Activated CD4-positive, alpha-beta T cell treated with anti-CD3 and anti-CD28 coated beads, Interleukin-2, amount 10 ng/mL, durations not matched to agents 24 days and 14 days (primary cell): Measurements from ENCODE around the gene ZNF148. TPM values are rescaled to one million over a fixed set of nuclear protein-coding genes. Genes with fewer than 3 reads are reported as not detected.

Experiments
- DNase-seq: peaks from one replicate; pipeline ENCODE4 v3.0.0; 2022
- H3K27ac Mint-ChIP-seq: one replicate; pipeline ENCODE4 v1.8.0; 2022; ENCODE audit warnings: mild to moderate bottlenecking, mixed read lengths
- H3K27me3 Mint-ChIP-seq: one replicate; pipeline ENCODE4 v1.8.0; 2022; ENCODE audit warnings: mixed read lengths
- H3K36me3 Mint-ChIP-seq: one replicate; pipeline ENCODE4 v1.8.0; 2022; ENCODE audit warnings: low read depth, mild to moderate bottlenecking, mixed read lengths
- H3K4me1 Mint-ChIP-seq: one replicate; pipeline ENCODE4 v1.8.0; 2021; ENCODE audit warnings: mixed read lengths
- H3K4me3 Mint-ChIP-seq: one replicate; pipeline ENCODE4 v1.8.0; 2022; ENCODE audit warnings: mild to moderate bottlenecking, moderate library complexity, mixed read lengths
- H3K9me3 Mint-ChIP-seq: one replicate; pipeline ENCODE4 v1.8.0; 2021; ENCODE audit warnings: mixed read lengths
- intact Hi-C: fragments of 100-400 bp; cut with micrococcal nuclease; formaldehyde crosslinking; loops from one replicate; pipeline ENCODE4 v1.15.1; 2023
- total RNA-seq: library from RNA; stranded (reverse); gene quantifications from 2 replicates; pipeline ENCODE4 v1.2.3, GENCODE V29; 2022

The ZNF148 gene
- total RNA-seq, 1 donor from 2014 or later, result 31.8 TPM

- Mint-ChIP-seq H3K9me3 (peaks cover 13% of the 10 kb centered on the region), H3K4me1 (peaks cover 14% of the 10 kb centered on the region), H3K27ac (peak overlapping the region; percentile 50), H3K36me3 (peaks cover 44% of the 10 kb centered on the region), H3K27me3 (no peaks in the 10 kb centered on the region), H3K4me3 (no peak overlapping the region)
- intact Hi-C loops, result no loop called here
- DNase-seq, result no peak
Observed at GRCh38 chr3:125271127-125271526, 104.0 kb downstream of the ZNF148 start.

- no peak for DNase-seq
- no peaks in the 10 kb centered on the region for H3K27me3 Mint-ChIP-seq
- peaks cover 13% of the 10 kb centered on the region for H3K9me3 Mint-ChIP-seq
- H3K27ac Mint-ChIP-seq, result no peak overlapping the region
- intact Hi-C loops, result no loop called here
- peaks cover 53% of the 10 kb centered on the region for H3K36me3 Mint-ChIP-seq
- H3K4me3 Mint-ChIP-seq, result no peak overlapping the region
- peaks cover 16% of the 10 kb centered on the region for H3K4me1 Mint-ChIP-seq
Observed at GRCh38 chr3:125267460-125267859, 107.7 kb downstream of the ZNF148 start.

- Mint-ChIP-seq H3K4me3 (no peak overlapping the region), H3K9me3 (peaks cover 13% of the 10 kb centered on the region), H3K4me1 (peaks cover 16% of the 10 kb centered on the region), H3K27ac (no peak overlapping the region), H3K27me3 (no peaks in the 10 kb centered on the region), H3K36me3 (peaks cover 51% of the 10 kb centered on the region)
- DNase-seq, result no peak
- intact Hi-C loops, result no loop called here
Observed at GRCh38 chr3:125266971-125267370, 108.2 kb downstream of the ZNF148 start.

- peaks cover 36% of the 10 kb centered on the region for H3K36me3 Mint-ChIP-seq
- intact Hi-C loops, result no loop called here
- H3K9me3 Mint-ChIP-seq, result peaks cover 6% of the 10 kb centered on the region
Observed at GRCh38 chr3:125262161-125262560, 113.0 kb downstream of the ZNF148 start.

GRCh38 chr3:125261031-125261430, 114.1 kb downstream of the ZNF148 start:
- H3K27me3 Mint-ChIP-seq, result no peaks in the 10 kb centered on the region
- DNase-seq, result no peak
- peaks cover 3% of the 10 kb centered on the region for H3K4me1 Mint-ChIP-seq
- H3K9me3 Mint-ChIP-seq, result peaks cover 5% of the 10 kb centered on the region
- H3K27ac Mint-ChIP-seq, result no peak overlapping the region
- intact Hi-C loops, result no loop called here
- no peak overlapping the region for H3K4me3 Mint-ChIP-seq
- peaks cover 34% of the 10 kb centered on the region for H3K36me3 Mint-ChIP-seq

More at GRCh38 chr3:125262161-125262560, 113.0 kb downstream of the ZNF148 start:
- Mint-ChIP-seq H3K4me3 (no peak overlapping the region), H3K27ac (no peak overlapping the region), H3K27me3 (no peaks in the 10 kb centered on the region), H3K4me1 (peaks cover 12% of the 10 kb centered on the region)
- DNase-seq, result no peak

- Mint-ChIP-seq H3K9me3 (peaks cover 5% of the 10 kb centered on the region), H3K27me3 (no peaks in the 10 kb centered on the region), H3K27ac (no peak overlapping the region), H3K4me3 (no peak overlapping the region), H3K4me1 (peaks cover 3% of the 10 kb centered on the region), H3K36me3 (peaks cover 33% of the 10 kb centered on the region)
- intact Hi-C loops, result no loop called here
- no peak for DNase-seq
Observed at GRCh38 chr3:125260158-125260557, 115.0 kb downstream of the ZNF148 start.

- H3K4me1 Mint-ChIP-seq, result peaks cover 3% of the 10 kb centered on the region
- DNase-seq, result no peak
- H3K27ac Mint-ChIP-seq, result no peak overlapping the region
- intact Hi-C loops, result no loop called here
- H3K4me3 Mint-ChIP-seq, result no peak overlapping the region
- H3K36me3 Mint-ChIP-seq, result peaks cover 31% of the 10 kb centered on the region
- no peaks in the 10 kb centered on the region for H3K27me3 Mint-ChIP-seq
- H3K9me3 Mint-ChIP-seq, result peaks cover 5% of the 10 kb centered on the region
Observed at GRCh38 chr3:125257536-125257935, 117.6 kb downstream of the ZNF148 start.

GRCh38 chr3:125256675-125257074, 118.5 kb downstream of the ZNF148 start:
- no peak overlapping the region for H3K4me3 Mint-ChIP-seq
- H3K27me3 Mint-ChIP-seq, result no peaks in the 10 kb centered on the region
- H3K27ac Mint-ChIP-seq, result no peak overlapping the region
- peaks cover 5% of the 10 kb centered on the region for H3K9me3 Mint-ChIP-seq
- no peak for DNase-seq
- peaks cover 35% of the 10 kb centered on the region for H3K36me3 Mint-ChIP-seq
- intact Hi-C loops, result no loop called here
- H3K4me1 Mint-ChIP-seq, result peaks cover 3% of the 10 kb centered on the region

GRCh38 chr3:125250973-125251372, 124.2 kb downstream of the ZNF148 start:
- no peak for DNase-seq
- H3K9me3 Mint-ChIP-seq, result no peaks in the 10 kb centered on the region
- H3K36me3 Mint-ChIP-seq, result peaks cover 21% of the 10 kb centered on the region
- no peak overlapping the region for H3K27ac Mint-ChIP-seq
- no peaks in the 10 kb centered on the region for H3K27me3 Mint-ChIP-seq
- intact Hi-C loops, result no loop called here
- H3K4me1 Mint-ChIP-seq, result no peaks in the 10 kb centered on the region
- no peak overlapping the region for H3K4me3 Mint-ChIP-seq

- DNase-seq, result no peak
- H3K4me1 Mint-ChIP-seq, result no peaks in the 10 kb centered on the region
- intact Hi-C loops, result no loop called here
- H3K9me3 Mint-ChIP-seq, result no peaks in the 10 kb centered on the region
- no peaks in the 10 kb centered on the region for H3K27me3 Mint-ChIP-seq
- no peak overlapping the region for H3K27ac Mint-ChIP-seq
- no peak overlapping the region for H3K4me3 Mint-ChIP-seq
- peaks cover 23% of the 10 kb centered on the region for H3K36me3 Mint-ChIP-seq
Observed at GRCh38 chr3:125246237-125246636, 128.9 kb downstream of the ZNF148 start.

- Mint-ChIP-seq H3K36me3 (peaks cover 24% of the 10 kb centered on the region), H3K4me3 (no peak overlapping the region), H3K27me3 (no peaks in the 10 kb centered on the region), H3K4me1 (peaks cover 2% of the 10 kb centered on the region), H3K9me3 (no peaks in the 10 kb centered on the region), H3K27ac (no peak overlapping the region)
- intact Hi-C loops, result no loop called here
- DNase-seq, result no peak
Observed at GRCh38 chr3:125245521-125245920, 129.6 kb downstream of the ZNF148 start.

- Mint-ChIP-seq H3K4me1 (peaks cover 2% of the 10 kb centered on the region), H3K27me3 (no peaks in the 10 kb centered on the region), H3K4me3 (no peak overlapping the region), H3K36me3 (peaks cover 30% of the 10 kb centered on the region), H3K9me3 (no peaks in the 10 kb centered on the region), H3K27ac (no peak overlapping the region)
- no peak for DNase-seq
- intact Hi-C loops, result no loop called here
Observed at GRCh38 chr3:125240496-125240895, 134.6 kb downstream of the ZNF148 start.

- Mint-ChIP-seq H3K27me3 (no peaks in the 10 kb centered on the region), H3K4me3 (no peak overlapping the region), H3K36me3 (peaks cover 30% of the 10 kb centered on the region), H3K27ac (no peak overlapping the region), H3K9me3 (no peaks in the 10 kb centered on the region), H3K4me1 (peaks cover 2% of the 10 kb centered on the region)
- DNase-seq, result no peak
- intact Hi-C loops, result no loop called here
Observed at GRCh38 chr3:125239266-125239665, 135.9 kb downstream of the ZNF148 start.

GRCh38 chr3:125238759-125239158, 136.4 kb downstream of the ZNF148 start:
- Mint-ChIP-seq H3K27ac (no peak overlapping the region), H3K36me3 (peaks cover 31% of the 10 kb centered on the region), H3K9me3 (no peaks in the 10 kb centered on the region), H3K27me3 (no peaks in the 10 kb centered on the region), H3K4me1 (peaks cover 2% of the 10 kb centered on the region), H3K4me3 (no peak overlapping the region)
- no peak for DNase-seq
- intact Hi-C loops, result no loop called here

GRCh38 chr3:125236331-125236903, 138.7 kb downstream of the ZNF148 start:
- intact Hi-C loops, result no loop called here
- Mint-ChIP-seq H3K4me1 (peaks cover 7% of the 10 kb centered on the region), H3K27ac (no peak overlapping the region), H3K36me3 (peaks cover 46% of the 10 kb centered on the region), H3K9me3 (no peaks in the 10 kb centered on the region), H3K4me3 (no peak overlapping the region), H3K27me3 (no peaks in the 10 kb centered on the region)
- no peak for DNase-seq
